ENCODE data around the gene ST6GALNAC5.
A peak's percentile ranks its signal among the peaks of the same experiment; 100 is the strongest.

ST6GALNAC5 gene

GRCh38 chr1:77012066-77012465 is 144.8 kb downstream of the ST6GALNAC5 start:
- DNase-seq (ENCODE audit: low read depth in 1 of 2, low spot score in 1 of 2), result no peak
- no peak for TF ChIP-seq JUND (IDR thresholded peaks at IDR 0.05; ENCODE audit: low read depth)
- in situ Hi-C loops (cut with HindIII; ENCODE audit: low pct_unique_long_range_greater_than_20kb, low sequenced_read_pairs), result no loop called here

- peak in 1 of 2 experiments; percentile 13 for DNase-seq (ENCODE audit: low read depth in 1 of 2, low spot score in 1 of 2)
- in situ Hi-C loops (cut with HindIII; ENCODE audit: low pct_unique_long_range_greater_than_20kb, low sequenced_read_pairs), result no loop called here
- no peak for TF ChIP-seq JUND (IDR thresholded peaks at IDR 0.05; ENCODE audit: low read depth)
Measured at GRCh38 chr1:77014073-77014788, 147.0 kb downstream of the ST6GALNAC5 start.

DNA sequence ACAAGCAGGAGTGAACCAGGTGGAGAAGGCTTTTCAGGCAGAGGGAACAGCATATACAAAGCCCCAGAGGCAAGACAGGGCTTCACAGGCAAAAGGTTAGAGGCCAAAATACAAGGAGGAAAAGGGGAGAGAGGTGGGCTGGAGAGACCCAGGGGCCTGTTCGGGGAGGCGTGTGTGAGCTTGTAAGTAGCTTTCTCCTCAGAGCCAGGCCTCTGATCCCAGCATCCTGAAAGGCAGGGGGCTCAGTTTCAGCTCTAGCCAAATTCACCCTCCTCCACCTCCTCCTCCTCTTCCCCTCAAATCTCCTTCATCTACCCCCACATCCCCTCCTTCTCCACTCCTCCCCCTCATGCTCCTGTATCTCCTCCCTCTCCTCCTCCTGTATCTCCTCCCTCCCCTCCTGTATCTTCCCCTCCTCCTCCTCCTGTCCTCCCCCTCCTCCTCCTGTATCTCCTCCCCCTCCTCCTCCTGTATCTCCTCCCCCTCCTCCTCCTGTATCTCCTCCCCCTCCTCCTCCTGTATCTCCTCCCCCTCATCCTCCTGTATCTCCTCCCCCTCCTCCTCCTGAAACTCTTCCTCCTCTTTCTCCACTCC is 148.6 kb downstream of the ST6GALNAC5 start:
- in situ Hi-C loops (cut with HindIII; ENCODE audit: low pct_unique_long_range_greater_than_20kb, low sequenced_read_pairs), result no loop called here
- no peak for TF ChIP-seq JUND (IDR thresholded peaks at IDR 0.05; ENCODE audit: low read depth)
- no peak for DNase-seq (ENCODE audit: low read depth in 1 of 2, low spot score in 1 of 2)

GRCh38 chr1:77016386-77016985 is 149.2 kb downstream of the ST6GALNAC5 start:
- in situ Hi-C loops (cut with HindIII; ENCODE audit: low pct_unique_long_range_greater_than_20kb, low sequenced_read_pairs), result no loop called here
- no peak for TF ChIP-seq JUND (IDR thresholded peaks at IDR 0.05; ENCODE audit: low read depth)
- DNase-seq (ENCODE audit: low read depth in 1 of 2, low spot score in 1 of 2), result no peak

GRCh38 chr1:77018311-77018710 is 151.0 kb downstream of the ST6GALNAC5 start:
- DNase-seq (ENCODE audit: low read depth in 1 of 2, low spot score in 1 of 2), result no peak
- TF ChIP-seq JUND (IDR thresholded peaks at IDR 0.05; ENCODE audit: low read depth), result no peak
- in situ Hi-C loops (cut with HindIII; ENCODE audit: low pct_unique_long_range_greater_than_20kb, low sequenced_read_pairs), result no loop called here

DNA sequence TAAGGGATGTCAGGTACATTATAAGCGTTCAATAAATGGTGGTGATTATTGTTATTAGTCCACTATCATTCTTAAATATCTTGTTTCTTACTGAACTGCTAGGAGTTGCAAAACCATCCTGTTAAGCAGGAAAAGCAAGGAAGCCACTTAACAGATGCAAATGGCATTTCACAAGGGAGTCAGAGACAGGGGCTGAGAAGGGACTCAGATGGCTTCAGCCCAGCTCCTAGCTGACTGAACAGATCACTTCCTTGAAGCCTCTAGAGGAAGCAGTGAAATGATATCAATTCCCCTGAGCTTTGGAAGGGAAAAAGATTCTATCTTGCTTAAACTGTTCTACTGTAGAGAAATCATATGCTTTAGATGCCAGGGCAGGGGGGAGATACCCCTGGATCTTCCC is 151.5 kb downstream of the ST6GALNAC5 start:
- DNase-seq (ENCODE audit: low read depth in 1 of 2, low spot score in 1 of 2), result peak in 1 of 2 experiments; percentile 14
- in situ Hi-C loops (cut with HindIII; ENCODE audit: low pct_unique_long_range_greater_than_20kb, low sequenced_read_pairs), result no loop called here
- no peak for TF ChIP-seq JUND (IDR thresholded peaks at IDR 0.05; ENCODE audit: low read depth)

GRCh38 chr1:77021732-77022131 is 154.5 kb downstream of the ST6GALNAC5 start:
- no peak for DNase-seq (ENCODE audit: low read depth in 1 of 2, low spot score in 1 of 2)
- in situ Hi-C loops (cut with HindIII; ENCODE audit: low pct_unique_long_range_greater_than_20kb, low sequenced_read_pairs), result no loop called here
- no peak for TF ChIP-seq JUND (IDR thresholded peaks at IDR 0.05; ENCODE audit: low read depth)

- TF ChIP-seq JUND (IDR thresholded peaks at IDR 0.05; ENCODE audit: low read depth), result no peak
- DNase-seq (ENCODE audit: low read depth in 1 of 2, low spot score in 1 of 2), result no peak
- in situ Hi-C loops (cut with HindIII; ENCODE audit: low pct_unique_long_range_greater_than_20kb, low sequenced_read_pairs), result no loop called here
Measured at GRCh38 chr1:77024500-77024899, 157.2 kb downstream of the ST6GALNAC5 start.

GRCh38 chr1:77025599-77025998 is 158.3 kb downstream of the ST6GALNAC5 start:
- in situ Hi-C loops (cut with HindIII; ENCODE audit: low pct_unique_long_range_greater_than_20kb, low sequenced_read_pairs), result no loop called here
- DNase-seq (ENCODE audit: low read depth in 1 of 2, low spot score in 1 of 2), result no peak
- no peak for TF ChIP-seq JUND (IDR thresholded peaks at IDR 0.05; ENCODE audit: low read depth)

- DNase-seq (ENCODE audit: low read depth in 1 of 2, low spot score in 1 of 2), result no peak
- in situ Hi-C loops (cut with HindIII; ENCODE audit: low pct_unique_long_range_greater_than_20kb, low sequenced_read_pairs), result no loop called here
- TF ChIP-seq JUND (IDR thresholded peaks at IDR 0.05; ENCODE audit: low read depth), result no peak
Measured at GRCh38 chr1:77026135-77026534, 158.9 kb downstream of the ST6GALNAC5 start.

DNA sequence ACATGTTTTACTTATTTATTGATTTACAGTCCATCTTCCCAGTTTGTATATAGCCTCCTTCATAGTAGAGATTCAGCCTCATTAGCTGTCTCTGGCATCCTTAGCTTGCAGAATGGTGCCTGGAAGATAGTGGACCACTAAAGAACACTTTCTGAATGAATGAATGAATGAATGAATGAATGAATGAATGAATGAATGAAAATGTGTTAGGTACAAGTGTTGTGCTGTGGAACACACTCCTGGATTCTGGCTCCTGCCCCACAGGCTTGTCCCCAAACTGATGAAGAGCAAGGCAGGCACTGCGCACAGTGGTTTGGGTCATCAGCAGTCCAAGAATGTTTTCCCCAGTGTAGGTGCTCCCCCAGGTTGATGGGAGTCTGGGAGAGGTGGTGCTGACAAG is 159.4 kb downstream of the ST6GALNAC5 start:
- in situ Hi-C loops (cut with HindIII; ENCODE audit: low pct_unique_long_range_greater_than_20kb, low sequenced_read_pairs), result no loop called here
- no peak for DNase-seq (ENCODE audit: low read depth in 1 of 2, low spot score in 1 of 2)
- no peak for TF ChIP-seq JUND (IDR thresholded peaks at IDR 0.05; ENCODE audit: low read depth)

DNA sequence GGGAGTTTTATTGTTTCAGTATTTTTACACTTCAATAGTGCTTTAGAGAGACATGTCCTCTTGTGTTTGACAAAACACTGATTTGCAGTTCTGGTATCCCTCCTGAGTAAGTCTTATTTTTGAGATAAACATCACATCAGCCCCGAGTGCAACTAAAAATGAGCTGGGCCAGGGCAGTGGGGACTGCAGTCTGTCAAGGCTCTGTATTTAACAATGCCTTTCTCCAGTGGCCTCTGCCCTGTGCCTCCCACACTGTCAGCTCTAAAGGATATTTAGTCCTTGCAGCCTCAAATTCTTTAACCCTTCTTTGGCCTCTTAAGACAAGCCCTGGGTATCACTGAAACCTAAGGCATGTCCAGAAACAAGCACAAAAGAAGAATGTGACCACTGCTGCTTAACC is 160.6 kb downstream of the ST6GALNAC5 start:
- no peak for DNase-seq (ENCODE audit: low read depth in 1 of 2, low spot score in 1 of 2)
- no peak for TF ChIP-seq JUND (IDR thresholded peaks at IDR 0.05; ENCODE audit: low read depth)
- in situ Hi-C loops (cut with HindIII; ENCODE audit: low pct_unique_long_range_greater_than_20kb, low sequenced_read_pairs), result no loop called here

DNA sequence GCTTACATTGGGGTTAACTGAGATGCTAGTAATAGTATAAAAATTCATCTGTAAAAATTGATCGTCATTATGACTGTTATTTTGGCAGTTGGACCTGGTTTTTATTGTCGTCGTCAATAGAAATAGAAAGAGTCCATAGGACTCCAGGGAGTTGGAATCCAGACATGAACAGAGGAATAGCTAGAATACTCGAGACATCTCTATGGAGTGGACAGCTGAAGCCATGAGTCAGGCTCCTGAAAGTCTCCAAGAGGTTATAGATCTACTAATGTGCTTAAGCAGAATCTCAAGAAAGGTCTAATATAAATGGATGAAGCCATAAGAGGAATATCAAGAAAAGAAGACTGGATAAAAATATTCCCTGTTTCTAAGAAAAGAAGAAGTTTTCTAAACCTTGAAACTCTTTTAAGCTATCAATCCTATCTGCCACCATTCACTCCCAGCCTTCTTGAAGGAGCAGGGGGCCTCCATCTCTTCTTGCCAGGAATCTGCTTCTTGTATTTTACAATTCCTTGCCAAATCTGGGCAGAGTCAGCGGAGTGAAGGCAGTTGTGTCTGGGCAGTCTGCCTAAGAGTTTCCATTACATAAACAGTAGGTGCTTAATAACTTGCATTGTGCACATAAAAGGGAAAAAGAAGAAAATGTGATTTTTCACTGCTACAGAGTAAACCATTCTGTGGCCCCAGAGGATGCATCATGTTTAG is 163.3 kb downstream of the ST6GALNAC5 start:
- DNase-seq (ENCODE audit: low read depth in 1 of 2, low spot score in 1 of 2), result no peak
- in situ Hi-C loops (cut with HindIII; ENCODE audit: low pct_unique_long_range_greater_than_20kb, low sequenced_read_pairs), result no loop called here
- TF ChIP-seq JUND (IDR thresholded peaks at IDR 0.05; ENCODE audit: low read depth), result no peak

Data from T47D (cell line).